Heart left ventricle (tissue), 13 donors: ENCODE measurements around the gene COMMD3.

Experiments
- CTCF ChIP-seq, 12 donors: fragments of 200-600 bp; sonication (generic) in 4 of 12; IDR thresholded peaks; one replicate each; pipeline versions ENCODE4 v1.5.0 to v1.8.0; 2018 to 2022; ENCODE audit warnings: antibody characterized with exemption in 12 of 12, mild to moderate bottlenecking in 5 of 12
- POLR2A ChIP-seq, 2 donors: fragments of 450-650 bp; IDR thresholded peaks; one replicate each; pipeline ENCODE4 v1.6.1; 2017; ENCODE audit warnings: antibody characterized with exemption in 2 of 2, mild to moderate bottlenecking in 2 of 2, moderate library complexity in 2 of 2
- donor health status: ischemic (EF 13 %, LVEDD 7.1; RV severe dilation, severe dysfunction).
- donor health status: DM: no; HTN: yes; CAD: no.
- donor health status: DM: no; HTN: no; CAD: no.
- donor health status: ischemic (EF 25% LVEDD 6.9; RV normal size, moderate dysfunction).
- donor health status: ischemic (EF 25% LVEDD 5.7; RV mildly dilated, moderate dysfunction).
- donor health status: ischemic (EF 35%, LVEDD 5.7; RV mildly dilated, moderate dysfunction).
- donor health status: nonischemic (EF 11% LVEDD 7.7; RV severe dilation, severe dysfunction).
- donor health status: DM: yes; HTN: yes; CAD: no.
- donor health status: PGD.
- donor health status: ischemic (EF 29% LVEDD 5.4; RV normal size, mild dysfunction).
- donor health status: nonischemic (EF 23%, LVEDD 6.1; RV moderate dilation, normal function).

DNA sequence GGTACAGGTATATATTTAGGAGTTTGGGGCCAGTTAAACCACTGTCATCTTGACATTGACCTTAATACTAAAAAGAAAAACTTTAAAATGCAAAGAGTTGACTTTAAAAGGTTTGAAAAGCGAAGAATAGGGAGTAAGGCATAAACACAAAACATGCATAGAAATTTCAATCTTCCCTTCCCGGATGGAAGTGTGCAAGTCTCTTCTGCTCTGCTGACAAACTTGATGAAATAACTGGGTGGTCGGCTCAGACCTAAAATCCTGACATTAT, 25.7 kb downstream of the COMMD3 start:
- TF ChIP-seq CTCF (IDR thresholded peaks at IDR 0.05) = no peak
- TF ChIP-seq POLR2A (IDR thresholded peaks at IDR 0.05) = no peak
